ENCODE data around the gene HOPX.
A peak's percentile ranks its signal among the peaks of the same experiment; 100 is the strongest.
"Not testable (repeated sequence)": the region's sequence is repeated elsewhere in the genome, so short reads cannot be mapped to it uniquely, and the experiment has no call there.

Gene HOPX

GRCh38 chr4:56677711-56678110, 3.4 kb downstream of the HOPX start:
- H3K9ac ChIP-seq (ENCODE audit: low read depth, low read length) = no peak overlapping the region
- no peaks in the 10 kb centered on the region for H3K36me3 ChIP-seq (ENCODE audit: insufficient read depth, low read length)
- no peaks in the 10 kb centered on the region for H3K9me3 ChIP-seq (ENCODE audit: control insufficient read depth, insufficient read depth, low read length)
- peaks cover 14% of the 10 kb centered on the region for H3K4me1 ChIP-seq (ENCODE audit: insufficient read depth, low read length)

GRCh38 chr4:56674984-56675383, 6.1 kb downstream of the HOPX start:
- Histone ChIP-seq H3K36me3 (ENCODE audit: insufficient read depth, low read length) (no peaks in the 10 kb centered on the region), H3K4me1 (ENCODE audit: insufficient read depth, low read length) (no peaks in the 10 kb centered on the region), H3K9ac (ENCODE audit: low read depth, low read length) (no peak overlapping the region), H3K9me3 (ENCODE audit: control insufficient read depth, insufficient read depth, low read length) (no peaks in the 10 kb centered on the region)

DNA sequence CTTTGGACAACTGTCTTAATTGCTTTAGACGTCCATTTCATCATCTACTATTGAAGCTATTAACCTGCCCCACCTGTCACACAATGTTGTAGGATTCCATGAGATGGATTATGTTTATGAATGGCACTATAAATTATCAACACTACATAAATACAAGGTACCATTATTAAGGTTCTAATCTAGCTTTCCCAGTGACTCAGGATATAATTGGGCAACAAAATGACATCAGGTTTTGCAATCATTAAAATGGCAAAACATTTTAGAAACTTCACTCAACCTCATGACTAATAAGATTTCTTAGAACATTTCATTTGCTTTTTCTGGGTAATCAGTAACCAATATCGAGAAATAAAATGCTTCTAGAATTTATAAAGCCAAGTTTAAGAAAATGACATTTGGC, 9.2 kb downstream of the HOPX start:
- no peaks in the 10 kb centered on the region for H3K4me1 ChIP-seq (ENCODE audit: insufficient read depth, low read length)
- no peaks in the 10 kb centered on the region for H3K36me3 ChIP-seq (ENCODE audit: insufficient read depth, low read length)
- no peaks in the 10 kb centered on the region for H3K9me3 ChIP-seq (ENCODE audit: control insufficient read depth, insufficient read depth, low read length)
- H3K9ac ChIP-seq (ENCODE audit: low read depth, low read length) = no peak overlapping the region

DNA sequence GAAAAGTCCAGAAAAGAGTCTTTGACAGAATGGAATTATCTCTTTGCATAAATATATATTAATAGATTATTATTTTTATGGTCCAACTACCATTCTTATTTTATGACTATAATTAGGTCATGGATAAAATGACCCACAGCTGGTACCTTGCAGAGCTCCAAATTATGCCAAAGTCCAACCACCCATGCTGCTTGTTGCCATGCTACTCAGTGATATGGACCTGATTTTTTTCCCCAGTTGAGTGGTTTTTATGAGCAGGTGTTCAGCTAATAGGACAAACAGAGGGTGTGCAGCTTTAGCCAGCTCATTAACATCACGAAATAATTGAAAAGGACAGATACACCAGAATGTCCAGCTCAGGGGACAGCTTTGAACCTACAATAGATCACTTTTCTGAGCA, 9.7 kb downstream of the HOPX start:
- Histone ChIP-seq H3K4me1 (ENCODE audit: insufficient read depth, low read length) (no peaks in the 10 kb centered on the region), H3K9me3 (ENCODE audit: control insufficient read depth, insufficient read depth, low read length) (no peaks in the 10 kb centered on the region), H3K9ac (ENCODE audit: low read depth, low read length) (no peak overlapping the region), H3K36me3 (ENCODE audit: insufficient read depth, low read length) (no peaks in the 10 kb centered on the region)

DNA sequence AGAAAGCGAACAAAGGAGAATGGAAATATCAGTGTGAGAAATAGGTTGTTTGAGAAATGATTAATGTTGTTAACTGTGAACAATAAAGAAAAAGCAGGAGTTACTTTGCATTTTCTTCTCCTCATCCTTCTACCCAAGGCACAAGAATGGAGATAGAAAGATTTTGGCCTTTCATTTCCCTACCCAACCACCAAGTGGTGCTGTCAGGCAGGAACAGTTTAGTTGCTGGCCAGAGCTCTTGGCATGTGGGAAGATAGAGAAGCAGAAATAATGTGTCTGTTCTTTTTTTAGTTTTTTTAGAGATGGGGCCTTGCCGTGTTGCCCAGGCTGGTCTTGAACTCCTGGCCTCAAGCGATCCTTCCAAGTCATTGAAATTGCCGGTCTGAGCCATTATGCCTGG, 12.8 kb downstream of the HOPX start:
- Histone ChIP-seq H3K36me3 (ENCODE audit: insufficient read depth, low read length) (no peaks in the 10 kb centered on the region), H3K9me3 (ENCODE audit: control insufficient read depth, insufficient read depth, low read length) (no peaks in the 10 kb centered on the region), H3K4me1 (ENCODE audit: insufficient read depth, low read length) (no peaks in the 10 kb centered on the region), H3K9ac (ENCODE audit: low read depth, low read length) (no peak overlapping the region)

DNA sequence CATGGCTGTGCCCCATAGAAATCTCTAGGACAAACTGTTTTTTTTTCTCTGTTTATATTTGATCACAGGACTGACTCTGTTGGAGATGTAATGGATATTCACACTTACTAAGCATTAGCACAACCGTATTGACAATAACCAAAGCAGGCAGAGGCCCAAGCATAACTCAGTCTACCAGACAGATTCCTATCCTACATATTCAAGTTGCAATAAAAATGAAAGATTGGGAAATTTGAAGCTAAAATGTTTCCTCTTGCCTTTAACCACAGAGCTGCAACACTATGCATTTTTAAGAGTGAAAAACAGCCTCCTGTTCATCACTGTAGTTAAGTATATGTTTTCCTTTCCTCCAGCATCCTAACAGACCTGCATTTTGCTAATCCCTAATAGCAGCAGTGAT, 13.7 kb downstream of the HOPX start:
- not testable (repeated sequence) for H3K36me3 ChIP-seq (ENCODE audit: insufficient read depth, low read length); H3K9ac ChIP-seq (ENCODE audit: low read depth, low read length); H3K4me1 ChIP-seq (ENCODE audit: insufficient read depth, low read length); H3K9me3 ChIP-seq (ENCODE audit: control insufficient read depth, insufficient read depth, low read length)

DNA sequence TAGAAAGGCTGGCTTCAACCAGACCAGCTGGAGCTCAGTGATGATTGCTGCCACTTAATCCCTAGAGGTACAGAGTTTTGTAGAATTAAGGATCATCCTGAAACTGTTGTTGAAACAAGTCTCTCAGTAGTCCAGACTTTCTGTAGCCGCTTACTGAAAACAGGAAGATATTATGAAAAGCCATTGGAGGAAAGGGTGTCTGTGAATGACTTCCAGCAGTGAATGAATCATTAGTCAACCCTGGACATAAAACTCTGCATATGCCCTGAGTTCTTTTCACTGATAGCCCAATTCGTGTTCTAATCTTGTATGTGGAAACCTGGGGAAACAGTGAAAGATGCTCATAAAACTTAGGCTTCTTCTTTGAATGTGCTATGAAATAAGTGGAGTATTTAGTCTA, 14.8 kb downstream of the HOPX start:
- no peaks in the 10 kb centered on the region for H3K9me3 ChIP-seq (ENCODE audit: control insufficient read depth, insufficient read depth, low read length)

DNA sequence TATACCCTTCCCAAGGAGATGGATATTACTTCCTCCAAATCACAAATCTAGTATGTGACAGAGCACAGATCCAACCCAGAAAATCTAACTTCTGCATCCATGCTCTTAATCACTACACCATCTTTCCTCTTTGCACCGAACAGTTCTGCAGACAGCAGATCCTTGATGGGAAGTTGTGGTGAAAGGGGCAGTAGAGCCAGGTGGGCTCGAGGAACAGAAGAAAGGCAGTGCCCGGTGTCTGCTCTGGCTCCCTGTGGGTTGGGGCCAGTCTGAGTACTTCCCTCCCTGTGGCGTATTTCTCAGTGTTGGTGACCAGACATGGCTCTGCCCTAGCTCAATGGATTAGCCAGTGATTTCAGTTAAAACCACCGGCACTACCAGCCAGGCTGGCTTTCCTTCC, 15.3 kb downstream of the HOPX start:
- Histone ChIP-seq H3K9me3 (ENCODE audit: control insufficient read depth, insufficient read depth, low read length) (no peaks in the 10 kb centered on the region), H3K36me3 (ENCODE audit: insufficient read depth, low read length) (no peaks in the 10 kb centered on the region), H3K9ac (ENCODE audit: low read depth, low read length) (no peak overlapping the region), H3K4me1 (ENCODE audit: insufficient read depth, low read length) (peaks cover 8% of the 10 kb centered on the region; the same call in 1 of the 2 replicates)

More for the DNA sequence above, 14.8 kb downstream of the HOPX start:
- Histone ChIP-seq H3K4me1 (ENCODE audit: insufficient read depth, low read length) (peaks cover 8% of the 10 kb centered on the region; the same call in 1 of the 2 replicates), H3K9ac (ENCODE audit: low read depth, low read length) (no peak overlapping the region), H3K36me3 (ENCODE audit: insufficient read depth, low read length) (no peaks in the 10 kb centered on the region)

DNA sequence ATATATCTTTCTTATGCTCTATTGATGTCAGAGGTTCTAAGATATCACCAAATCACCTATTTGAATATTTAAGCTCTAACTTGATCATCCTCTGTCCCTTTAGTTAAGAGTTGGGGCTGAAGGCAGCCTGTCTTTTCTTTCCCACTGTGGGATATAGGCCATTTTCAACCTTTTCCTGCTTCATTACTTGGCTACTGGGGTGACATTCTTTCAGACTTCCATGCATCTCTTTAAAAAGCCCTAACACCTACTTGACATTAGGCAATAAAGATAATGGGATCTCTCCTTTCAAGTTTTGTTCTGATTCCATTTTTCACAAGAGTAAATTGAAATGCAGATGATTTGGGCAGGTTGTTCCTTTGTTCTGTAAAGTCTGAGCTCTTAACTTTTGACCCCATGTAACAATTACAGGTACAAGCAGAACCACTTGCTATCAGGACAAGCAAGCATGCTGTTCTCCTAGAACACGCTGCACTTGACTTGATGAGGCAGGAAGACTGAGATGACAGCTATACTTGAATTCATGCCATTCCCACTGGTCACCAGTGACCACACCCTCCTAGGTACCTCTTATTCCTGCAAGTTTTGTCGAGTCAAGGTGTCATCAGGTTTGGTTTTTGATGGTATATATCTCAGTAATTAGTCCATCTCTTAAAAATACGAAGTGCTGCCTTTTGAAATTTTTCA, 18.2 kb downstream of the HOPX start:
- Histone ChIP-seq H3K36me3 (ENCODE audit: insufficient read depth, low read length) (no peaks in the 10 kb centered on the region), H3K9me3 (ENCODE audit: control insufficient read depth, insufficient read depth, low read length) (no peaks in the 10 kb centered on the region), H3K4me1 (ENCODE audit: insufficient read depth, low read length) (peaks cover 8% of the 10 kb centered on the region; the same call in 1 of the 2 replicates), H3K9ac (ENCODE audit: low read depth, low read length) (no peak overlapping the region)

GRCh38 chr4:56659946-56660345, 21.1 kb downstream of the HOPX start:
- H3K4me1 ChIP-seq (ENCODE audit: insufficient read depth, low read length) = peaks cover 8% of the 10 kb centered on the region; the same call in 1 of the 2 replicates
- H3K9ac ChIP-seq (ENCODE audit: low read depth, low read length) = no peak overlapping the region
- no peaks in the 10 kb centered on the region for H3K9me3 ChIP-seq (ENCODE audit: control insufficient read depth, insufficient read depth, low read length)
- no peaks in the 10 kb centered on the region for H3K36me3 ChIP-seq (ENCODE audit: insufficient read depth, low read length)

GRCh38 chr4:56658528-56658927, 22.6 kb downstream of the HOPX start:
- no peaks in the 10 kb centered on the region for H3K36me3 ChIP-seq (ENCODE audit: insufficient read depth, low read length)
- no peak overlapping the region for H3K9ac ChIP-seq (ENCODE audit: low read depth, low read length)
- peaks cover 10% of the 10 kb centered on the region for H3K4me1 ChIP-seq (ENCODE audit: insufficient read depth, low read length)
- H3K9me3 ChIP-seq (ENCODE audit: control insufficient read depth, insufficient read depth, low read length) = no peaks in the 10 kb centered on the region

DNA sequence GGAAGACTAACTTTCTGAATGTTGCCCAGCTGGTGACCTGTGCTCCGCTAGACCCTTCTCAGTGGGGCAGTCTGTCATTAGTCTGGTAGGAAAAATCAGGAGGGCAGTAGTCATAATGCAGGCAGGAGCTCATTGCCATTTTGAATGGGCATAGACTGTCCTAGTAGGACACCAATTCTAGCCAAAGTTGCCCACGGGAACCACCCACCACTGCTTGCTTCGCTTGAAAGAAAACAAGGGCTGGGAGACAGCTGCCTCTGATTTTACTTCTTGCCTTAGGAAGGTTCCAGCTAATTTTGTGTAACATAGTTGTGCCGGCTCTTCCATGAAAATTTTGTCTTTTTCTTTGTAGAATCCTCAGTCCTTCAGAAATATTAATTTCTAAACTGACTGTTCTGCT, 23.3 kb downstream of the HOPX start:
- Histone ChIP-seq H3K9ac (ENCODE audit: low read depth, low read length) (no peak overlapping the region), H3K4me1 (ENCODE audit: insufficient read depth, low read length) (peaks cover 10% of the 10 kb centered on the region), H3K36me3 (ENCODE audit: insufficient read depth, low read length) (no peaks in the 10 kb centered on the region), H3K9me3 (ENCODE audit: control insufficient read depth, insufficient read depth, low read length) (no peaks in the 10 kb centered on the region)

- H3K9ac ChIP-seq (ENCODE audit: low read depth, low read length) = no peak overlapping the region
- H3K4me1 ChIP-seq (ENCODE audit: insufficient read depth, low read length) = peaks cover 5% of the 10 kb centered on the region
- no peaks in the 10 kb centered on the region for H3K9me3 ChIP-seq (ENCODE audit: control insufficient read depth, insufficient read depth, low read length)
- H3K36me3 ChIP-seq (ENCODE audit: insufficient read depth, low read length) = no peaks in the 10 kb centered on the region
These were observed 24.0 kb downstream of the HOPX start for GRCh38 chr4:56657128-56657527.

DNA sequence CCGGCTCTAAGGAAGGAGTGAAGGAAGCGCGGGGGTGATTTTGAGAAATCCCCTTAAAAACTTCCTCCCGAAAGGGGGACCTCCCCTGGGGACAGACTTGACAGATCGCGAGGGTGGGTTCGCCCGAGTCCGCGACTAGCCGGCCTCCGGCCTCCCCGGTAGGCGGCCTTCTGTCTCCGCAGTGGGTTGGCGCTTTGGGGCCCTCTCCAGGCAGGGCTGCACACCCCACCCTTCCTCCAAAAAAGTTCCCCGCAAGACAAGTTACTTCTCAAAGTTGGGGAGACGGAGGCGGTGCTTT, 24.8 kb downstream of the HOPX start:
- Histone ChIP-seq H3K9me3 (ENCODE audit: control insufficient read depth, insufficient read depth, low read length) (no peaks in the 10 kb centered on the region), H3K4me1 (ENCODE audit: insufficient read depth, low read length) (peaks cover 3% of the 10 kb centered on the region; the same call in 1 of the 2 replicates), H3K9ac (ENCODE audit: low read depth, low read length) (peak overlapping the region; percentile 50; the same call in 1 of the 2 replicates)

GRCh38 chr4:56655627-56656345, 25.3 kb downstream of the HOPX start:
- H3K36me3 ChIP-seq (ENCODE audit: insufficient read depth, low read length) = no peaks in the 10 kb centered on the region
- H3K9me3 ChIP-seq (ENCODE audit: control insufficient read depth, insufficient read depth, low read length) = no peaks in the 10 kb centered on the region
- H3K4me1 ChIP-seq (ENCODE audit: insufficient read depth, low read length) = peaks cover 3% of the 10 kb centered on the region; the same call in 1 of the 2 replicates
- H3K9ac ChIP-seq (ENCODE audit: low read depth, low read length) = peak overlapping the region; percentile 50; the same call in 1 of the 2 replicates

More for the DNA sequence above, 24.8 kb downstream of the HOPX start:
- H3K36me3 ChIP-seq (ENCODE audit: insufficient read depth, low read length) = no peaks in the 10 kb centered on the region
